GM21723 (cell line): ENCODE data around the gene EPHA3.

ENCODE experiments used
- ATAC-seq: cut with Tn5 transposase; IDR thresholded peaks from one replicate; pipeline ENCODE4 v1.9.1; 2021; ENCODE audit warnings: mild to moderate bottlenecking, moderate library complexity; ENCODE audit not compliant: unreplicated experiment

Gene EPHA3

GRCh38 chr3:89223188-89223587, 115.8 kb downstream of the EPHA3 start:
- no peak for ATAC-seq

GRCh38 chr3:89227218-89227617, 119.8 kb downstream of the EPHA3 start:
- ATAC-seq, result no peak

- ATAC-seq, result no peak
These were observed 120.2 kb downstream of the EPHA3 start for GRCh38 chr3:89227634-89228033.

- no peak for ATAC-seq
These were observed 124.7 kb downstream of the EPHA3 start for GRCh38 chr3:89232155-89232554.

GRCh38 chr3:89234620-89235019, 127.2 kb downstream of the EPHA3 start:
- ATAC-seq, result no peak

- no peak for ATAC-seq
These were observed 131.4 kb downstream of the EPHA3 start for GRCh38 chr3:89238846-89239245.

- ATAC-seq, result no peak
These were observed 132.4 kb downstream of the EPHA3 start for GRCh38 chr3:89239774-89240173.

GRCh38 chr3:89245612-89246011, 138.2 kb downstream of the EPHA3 start:
- no peak for ATAC-seq

GRCh38 chr3:89246326-89246725, 138.9 kb downstream of the EPHA3 start:
- no peak for ATAC-seq

GRCh38 chr3:89250742-89251141, 143.3 kb downstream of the EPHA3 start:
- no peak for ATAC-seq

- ATAC-seq, result no peak
These were observed 144.6 kb downstream of the EPHA3 start for GRCh38 chr3:89252016-89252415.

GRCh38 chr3:89252860-89253259, 145.4 kb downstream of the EPHA3 start:
- ATAC-seq, result no peak

GRCh38 chr3:89256395-89256794, 149.0 kb downstream of the EPHA3 start:
- no peak for ATAC-seq

GRCh38 chr3:89256882-89257281, 149.5 kb downstream of the EPHA3 start:
- ATAC-seq, result no peak

GRCh38 chr3:89260721-89261120, 153.3 kb downstream of the EPHA3 start:
- ATAC-seq, result no peak

GRCh38 chr3:89261673-89262072, 154.3 kb downstream of the EPHA3 start:
- ATAC-seq, result no peak

GRCh38 chr3:89262309-89262929, 155.0 kb downstream of the EPHA3 start:
- no peak for ATAC-seq

GRCh38 chr3:89264037-89264560, 156.7 kb downstream of the EPHA3 start:
- ATAC-seq, result no peak

GRCh38 chr3:89266074-89266473, 158.7 kb downstream of the EPHA3 start:
- no peak for ATAC-seq

GRCh38 chr3:89268059-89268458, 160.6 kb downstream of the EPHA3 start:
- ATAC-seq, result no peak

GRCh38 chr3:89270201-89270600, 162.8 kb downstream of the EPHA3 start:
- no peak for ATAC-seq

- no peak for ATAC-seq
These were observed 167.6 kb downstream of the EPHA3 start for GRCh38 chr3:89275001-89275400.

- no peak for ATAC-seq
These were observed 168.7 kb downstream of the EPHA3 start for GRCh38 chr3:89276116-89276515.
